Neutrophil (primary cell): ENCODE data around the gene RGS12.

Experiments
- H3K27ac ChIP-seq: fragments of 200-600 bp; sonication (generic); 2 replicates; pipeline ENCODE4 v1.5.1; 2016; ENCODE audit warnings: mild to moderate bottlenecking, moderate library complexity
- H3K27me3 ChIP-seq: fragments of 200-600 bp; sonication (generic); 2 replicates; pipeline ENCODE4 v1.6.0; 2016; ENCODE audit warnings: mild to moderate bottlenecking
- H3K36me3 ChIP-seq: fragments of 200-600 bp; sonication (generic); 2 replicates; pipeline ENCODE4 v1.5.1; 2017
- H3K4me1 ChIP-seq, 2 experiments: fragments of 200-600 bp in 1 of 2; sonication (generic) in 1 of 2; 1 replicate in 1 of 2; 2 replicates in 1 of 2; pipeline versions ENCODE4 v1.5.1 to v1.6.1; 2013 to 2016; ENCODE audit warnings: low read depth in 1 of 2, low read length in 1 of 2, mild to moderate bottlenecking in 1 of 2, moderate library complexity in 1 of 2; ENCODE audit not compliant: control insufficient read depth in 1 of 2, insufficient read depth in 1 of 2
- H3K4me3 ChIP-seq, 2 experiments: fragments of 200-600 bp in 1 of 2; sonication (generic) in 1 of 2; 1 replicate in 1 of 2; 2 replicates in 1 of 2; pipeline ENCODE4 v1.5.1; 2013 to 2016; ENCODE audit warnings: low read depth in 1 of 2, low read length in 1 of 2, mild to moderate bottlenecking in 1 of 2, moderate library complexity in 1 of 2
- H3K9me3 ChIP-seq: fragments of 200-600 bp; sonication (generic); 2 replicates; pipeline ENCODE4 v1.5.1; 2016
- TF ChIP-seq, protein P1 (sequence below): fragments of 200-600 bp; sonication (generic); IDR thresholded peaks from 2 replicates; pipeline ENCODE4 v1.5.1; 2016; ENCODE audit warnings: antibody characterized with exemption

RGS12 gene

GRCh38 chr4:3252831-3253641 lies 39.8 kb upstream of the RGS12 start:
- Histone ChIP-seq H3K27ac (no peak overlapping the region), H3K27me3 (no peaks in the 10 kb centered on the region)
- TF ChIP-seq, protein P1, sequence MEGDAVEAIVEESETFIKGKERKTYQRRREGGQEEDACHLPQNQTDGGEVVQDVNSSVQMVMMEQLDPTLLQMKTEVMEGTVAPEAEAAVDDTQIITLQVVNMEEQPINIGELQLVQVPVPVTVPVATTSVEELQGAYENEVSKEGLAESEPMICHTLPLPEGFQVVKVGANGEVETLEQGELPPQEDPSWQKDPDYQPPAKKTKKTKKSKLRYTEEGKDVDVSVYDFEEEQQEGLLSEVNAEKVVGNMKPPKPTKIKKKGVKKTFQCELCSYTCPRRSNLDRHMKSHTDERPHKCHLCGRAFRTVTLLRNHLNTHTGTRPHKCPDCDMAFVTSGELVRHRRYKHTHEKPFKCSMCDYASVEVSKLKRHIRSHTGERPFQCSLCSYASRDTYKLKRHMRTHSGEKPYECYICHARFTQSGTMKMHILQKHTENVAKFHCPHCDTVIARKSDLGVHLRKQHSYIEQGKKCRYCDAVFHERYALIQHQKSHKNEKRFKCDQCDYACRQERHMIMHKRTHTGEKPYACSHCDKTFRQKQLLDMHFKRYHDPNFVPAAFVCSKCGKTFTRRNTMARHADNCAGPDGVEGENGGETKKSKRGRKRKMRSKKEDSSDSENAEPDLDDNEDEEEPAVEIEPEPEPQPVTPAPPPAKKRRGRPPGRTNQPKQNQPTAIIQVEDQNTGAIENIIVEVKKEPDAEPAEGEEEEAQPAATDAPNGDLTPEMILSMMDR = no peak

DNA sequence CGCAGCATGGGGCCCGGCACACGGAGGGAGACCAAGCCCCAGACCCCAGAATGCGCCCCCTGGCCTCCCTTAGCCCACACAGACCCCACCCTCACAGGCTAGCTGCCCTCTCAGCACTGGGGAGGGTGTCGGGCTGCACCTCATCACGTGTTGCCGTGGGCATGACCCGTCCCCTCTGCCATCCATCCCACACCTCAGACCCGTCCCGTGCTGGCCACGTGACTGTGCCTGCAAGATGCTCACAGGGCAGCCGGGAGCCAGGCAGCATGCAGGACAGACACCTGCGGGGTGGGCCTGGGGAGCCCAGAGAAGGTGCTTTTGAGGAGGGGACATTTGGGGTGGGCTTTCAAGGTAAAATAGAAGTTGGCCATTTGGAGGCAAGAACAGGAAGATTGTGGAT lies 39.0 kb upstream of the RGS12 start:
- TF ChIP-seq, protein P1 = no peak
- Histone ChIP-seq H3K27me3 (no peaks in the 10 kb centered on the region), H3K9me3 (no peaks in the 10 kb centered on the region), H3K4me3 (no peak overlapping the region), H3K4me1 (no peaks in the 10 kb centered on the region), H3K27ac (no peak overlapping the region), H3K36me3 (no peaks in the 10 kb centered on the region)

More at GRCh38 chr4:3252831-3253641, 39.8 kb upstream of the RGS12 start:
- H3K4me3 ChIP-seq = no peak overlapping the region
- H3K4me1 ChIP-seq = no peaks in the 10 kb centered on the region
- no peaks in the 10 kb centered on the region for H3K36me3 ChIP-seq
- H3K9me3 ChIP-seq = no peaks in the 10 kb centered on the region

DNA sequence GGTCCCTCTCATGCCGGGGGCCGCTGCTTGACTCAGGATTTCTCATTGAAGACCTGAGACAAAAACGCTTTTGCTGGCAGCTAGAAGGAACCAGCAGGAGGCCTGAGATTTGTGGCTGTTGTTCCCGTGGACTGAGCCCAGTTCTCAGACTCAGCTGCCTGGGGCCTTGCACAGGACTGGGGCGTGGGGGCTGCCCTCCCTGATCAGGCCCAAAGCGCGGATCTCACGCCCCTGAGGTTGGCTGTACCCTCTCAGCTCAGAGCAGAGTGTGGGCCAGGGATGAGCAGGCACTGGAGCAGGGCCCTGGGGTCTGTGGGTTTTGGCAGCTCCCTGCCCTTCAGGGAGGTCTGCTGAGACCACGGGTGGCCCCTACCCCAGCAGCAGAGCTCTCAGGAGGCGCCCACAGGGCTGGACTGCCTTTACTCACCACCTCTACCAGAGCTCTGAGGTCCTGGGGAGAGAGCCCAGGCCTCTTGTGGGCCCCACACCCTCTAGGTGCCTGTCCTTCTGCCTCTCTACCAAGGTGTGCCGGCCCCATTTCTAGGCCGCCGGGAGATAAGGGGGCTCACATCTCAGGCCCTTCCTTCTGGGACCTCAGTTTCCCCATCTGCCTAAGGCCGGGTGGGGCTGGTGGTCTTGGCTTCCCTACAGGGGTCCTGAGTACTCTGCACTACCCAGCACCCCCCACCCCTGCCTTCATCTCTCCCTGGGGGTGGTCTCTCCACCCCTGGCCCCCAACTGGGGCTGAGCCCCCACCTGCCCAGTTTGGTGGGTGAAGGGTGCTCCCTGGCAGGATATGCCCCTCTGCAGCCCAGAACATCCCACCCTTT lies 38.3 kb upstream of the RGS12 start:
- H3K27me3 ChIP-seq = no peaks in the 10 kb centered on the region
- H3K9me3 ChIP-seq = no peaks in the 10 kb centered on the region
- H3K27ac ChIP-seq = no peak overlapping the region
- no peak overlapping the region for H3K4me3 ChIP-seq
- TF ChIP-seq, protein P1 = no peak
- no peaks in the 10 kb centered on the region for H3K36me3 ChIP-seq
- no peaks in the 10 kb centered on the region for H3K4me1 ChIP-seq

DNA sequence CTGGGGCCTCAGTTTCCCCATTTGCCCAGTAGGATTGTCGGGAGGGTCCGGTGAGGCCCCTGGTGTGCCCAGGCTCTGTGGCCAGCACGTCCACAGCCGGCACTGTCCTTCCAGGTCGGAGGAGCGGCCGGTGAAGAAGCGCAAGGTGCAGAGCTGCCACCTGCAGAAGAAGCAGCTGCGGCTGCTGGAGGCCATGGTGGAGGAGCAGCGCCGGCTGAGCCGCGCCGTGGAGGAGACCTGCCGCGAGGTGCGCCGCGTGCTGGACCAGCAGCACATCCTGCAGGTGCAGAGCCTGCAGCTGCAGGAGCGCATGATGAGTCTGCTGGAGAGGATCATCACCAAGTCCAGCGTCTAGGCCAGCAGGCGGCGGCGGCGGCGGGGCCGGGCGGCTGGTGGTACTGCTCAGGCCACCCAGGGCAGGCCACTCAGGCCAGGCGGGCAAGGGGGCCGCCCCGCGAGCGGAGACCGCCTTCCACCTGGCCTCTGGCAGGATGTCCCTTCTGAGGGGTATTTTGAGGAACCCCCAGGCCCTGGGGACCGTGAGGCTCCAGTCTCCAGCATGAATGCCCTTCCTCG lies 37.1 kb upstream of the RGS12 start:
- TF ChIP-seq, protein P1 = no peak
- H3K36me3 ChIP-seq = no peaks in the 10 kb centered on the region
- H3K4me1 ChIP-seq = no peaks in the 10 kb centered on the region
- no peaks in the 10 kb centered on the region for H3K27me3 ChIP-seq
- H3K4me3 ChIP-seq = no peak overlapping the region
- H3K9me3 ChIP-seq = no peaks in the 10 kb centered on the region
- no peak overlapping the region for H3K27ac ChIP-seq

- no peaks in the 10 kb centered on the region for H3K4me1 ChIP-seq
- H3K9me3 ChIP-seq = no peaks in the 10 kb centered on the region
- H3K36me3 ChIP-seq = no peaks in the 10 kb centered on the region
- H3K27ac ChIP-seq = no peak overlapping the region
- no peaks in the 10 kb centered on the region for H3K27me3 ChIP-seq
- TF ChIP-seq, protein P1 = no peak
- no peak overlapping the region for H3K4me3 ChIP-seq
These were observed 36.4 kb upstream of the RGS12 start for GRCh38 chr4:3256230-3257102.
